HK-2 (cell line): ENCODE measurements around the gene IPO13.

Source experiments
- DNase-seq: peaks from one replicate; pipeline ENCODE4 v3.0.0-alpha.2; 2018; ENCODE audit not compliant: unreplicated experiment

Gene IPO13

GRCh38 chr1:43931711-43932660, 14.8 kb upstream of the IPO13 start:
- DNase-seq: no peak

GRCh38 chr1:43932786-43933385, 13.9 kb upstream of the IPO13 start:
- DNase-seq: no peak

- no peak for DNase-seq
Observed at GRCh38 chr1:43933386-43934100, 13.2 kb upstream of the IPO13 start, which contains the start of gene ARTN. Gene ARTN (plus strand): TSS chr1:43933801. CDS start chr1:43935657, 1,856 bp downstream.

- peak; percentile 71 for DNase-seq
Observed at GRCh38 chr1:43934101-43934985, 12.4 kb upstream of the IPO13 start.

- DNase-seq: no peak
Observed at GRCh38 chr1:43934986-43935324, 11.8 kb upstream of the IPO13 start.

- no peak for DNase-seq
Observed at GRCh38 chr1:43935711-43936427, 10.9 kb upstream of the IPO13 start.

GRCh38 chr1:43936431-43937151, 10.2 kb upstream of the IPO13 start:
- peak; percentile 69 for DNase-seq

GRCh38 chr1:43937179-43937865, 9.4 kb upstream of the IPO13 start:
- DNase-seq: peak; percentile 78

- no peak for DNase-seq
Observed at GRCh38 chr1:43938383-43938782, 8.4 kb upstream of the IPO13 start.

GRCh38 chr1:43938892-43939587, 7.7 kb upstream of the IPO13 start:
- DNase-seq: no peak

- no peak for DNase-seq
Observed at GRCh38 chr1:43942411-43942810, 4.3 kb upstream of the IPO13 start.

- DNase-seq: no peak
Observed at GRCh38 chr1:43944860-43945259, 1.9 kb upstream of the IPO13 start.

- DNase-seq: no peak
Observed at GRCh38 chr1:43945674-43946235, 995 bp upstream of the IPO13 start.

GRCh38 chr1:43947061-43947873, 517 bp downstream of the IPO13 start:
- no peak for DNase-seq

- no peak for DNase-seq
Observed at GRCh38 chr1:43947874-43948437, 1.2 kb downstream of the IPO13 start.

GRCh38 chr1:43949678-43950077, 2.9 kb downstream of the IPO13 start:
- no peak for DNase-seq
